Measurements from ENCODE around the gene CREM. TPM values are rescaled to one million over a fixed set of nuclear protein-coding genes. Genes with fewer than 3 reads are reported as not detected.
"Not testable (repeated sequence)": the region's sequence is repeated elsewhere in the genome, so short reads cannot be mapped to it uniquely, and the experiment has no call there.

Gene CREM
- total RNA-seq, result 26.7 and 33.7 TPM in 2 replicates

- H3K4me3 ChIP-seq (ENCODE audit: low read depth, low read length), result peak within 1 kb of the TSS; percentile 72
Observed at GRCh38 chr10:35126530-35127288, at the start of gene CREM. TSS of gene CREM (plus strand) at chr10:35126846. CDS start at chr10:35137836, 10,990 bp downstream.

GRCh38 chr10:35079265-35079664 is 47.4 kb upstream of the CREM start:
- no peak overlapping the region for H3K4me3 ChIP-seq (ENCODE audit: low read depth, low read length)
- no peak for TF ChIP-seq CTCF (IDR thresholded peaks at IDR 0.05; ENCODE audit: insufficient read depth, low read depth, low read length)
- no peak for DNase-seq (ENCODE audit: low read depth)

More at GRCh38 chr10:35126530-35127288, at the start of gene CREM:
- DNase-seq (ENCODE audit: low read depth), result peak; percentile 98
- TF ChIP-seq CTCF (IDR thresholded peaks at IDR 0.05; ENCODE audit: insufficient read depth, low read depth, low read length), result peak; percentile 81

GRCh38 chr10:35079763-35080162 is 46.9 kb upstream of the CREM start:
- TF ChIP-seq CTCF (IDR thresholded peaks at IDR 0.05; ENCODE audit: insufficient read depth, low read depth, low read length), result no peak
- H3K4me3 ChIP-seq (ENCODE audit: low read depth, low read length), result no peak overlapping the region
- peak; percentile 86 for DNase-seq (ENCODE audit: low read depth)

GRCh38 chr10:35080261-35080660 is 46.4 kb upstream of the CREM start:
- H3K4me3 ChIP-seq (ENCODE audit: low read depth, low read length); DNase-seq (ENCODE audit: low read depth): not testable (repeated sequence)

- no peak overlapping the region for H3K4me3 ChIP-seq (ENCODE audit: low read depth, low read length)
- no peak for TF ChIP-seq CTCF (IDR thresholded peaks at IDR 0.05; ENCODE audit: insufficient read depth, low read depth, low read length)
- DNase-seq (ENCODE audit: low read depth), result no peak
Observed at GRCh38 chr10:35083242-35083641, 43.4 kb upstream of the CREM start.

- TF ChIP-seq CTCF (IDR thresholded peaks at IDR 0.05; ENCODE audit: insufficient read depth, low read depth, low read length), result no peak
- peak; percentile 53 for DNase-seq (ENCODE audit: low read depth)
- H3K4me3 ChIP-seq (ENCODE audit: low read depth, low read length), result peak overlapping the region; percentile 81
Observed at GRCh38 chr10:35089611-35090161, 37.0 kb upstream of the CREM start.

GRCh38 chr10:35090162-35090954 is 36.3 kb upstream of the CREM start, which contains the start of gene CUL2:
TSS of gene CUL2 (minus strand) at chr10:35090341. CDS start at chr10:35071317, 19,024 bp downstream.
- TF ChIP-seq CTCF (IDR thresholded peaks at IDR 0.05; ENCODE audit: insufficient read depth, low read depth, low read length), result no peak
- H3K4me3 ChIP-seq (ENCODE audit: low read depth, low read length), result peak within 1 kb of the TSS; percentile 81

More at GRCh38 chr10:35090162-35090954, 36.3 kb upstream of the CREM start, which contains the start of gene CUL2:
- DNase-seq (ENCODE audit: low read depth), result peak; percentile 98

All from fibroblast of villous mesenchyme (primary cell).